Esophagus squamous epithelium (tissue), 4 donors: ENCODE results near the gene SCAPER.

Experiments
- CTCF ChIP-seq, 6 experiments: fragments of 450-650 bp in 4 of 6; fragments of 200-600 bp in 2 of 6; sonication (generic) in 2 of 6; IDR thresholded peaks; one replicate each; pipeline ENCODE4 v1.5.1; 2016 to 2019; ENCODE audit warnings: antibody characterized with exemption in 6 of 6, mild to moderate bottlenecking in 4 of 6, moderate library complexity in 4 of 6
- POLR2A ChIP-seq, 4 donors: fragments of 450-650 bp; IDR thresholded peaks; one replicate each; pipeline ENCODE4 v1.6.1; 2017; ENCODE audit warnings: antibody characterized with exemption in 4 of 4, mild to moderate bottlenecking in 4 of 4, moderate library complexity in 3 of 4

GRCh38 chr15:76864586-76864985, 40.6 kb downstream of the SCAPER start:
- no peak for TF ChIP-seq CTCF (IDR thresholded peaks at IDR 0.05)
- TF ChIP-seq POLR2A (IDR thresholded peaks at IDR 0.05) = no peak
